DND-41 (cell line): ENCODE results near the gene VPS72.

Experiments
- EZH2 ChIP-seq: IDR thresholded peaks from 3 replicates; pipeline ENCODE4 v1.6.1; 2012; ENCODE audit warnings: borderline replicate concordance, low read depth, mild to moderate bottlenecking, moderate library complexity, low read length, inconsistent platforms; ENCODE audit not compliant: severe bottlenecking
- TF ChIP-seq, protein P1 (sequence below): IDR thresholded peaks from 2 replicates; pipeline ENCODE4 v1.5.1; 2012; ENCODE audit warnings: borderline replicate concordance, low read length, moderate library complexity, mild to moderate bottlenecking; ENCODE audit not compliant: poor library complexity, severe bottlenecking; ENCODE audit errors: extremely low read depth

DNA sequence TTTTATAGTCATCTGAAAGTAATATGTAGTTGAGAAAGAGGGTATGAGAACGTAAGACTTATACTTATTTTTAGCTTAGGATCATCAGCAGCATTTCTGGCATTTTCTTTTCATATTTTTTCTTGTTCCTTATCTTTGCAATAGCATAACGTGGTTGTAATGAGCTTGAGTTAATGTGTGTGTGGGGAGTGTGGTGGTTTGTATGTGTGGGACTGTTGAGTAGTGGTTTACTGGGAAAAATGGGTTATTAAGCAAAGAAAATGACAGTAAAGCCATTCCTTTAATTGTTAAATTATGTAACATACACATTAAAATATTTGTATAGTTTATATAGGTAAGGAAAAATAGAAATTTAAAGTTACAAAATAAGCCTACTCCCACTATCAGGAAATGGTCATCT, 23.6 kb upstream of the VPS72 start:
- TF ChIP-seq EZH2: no peak
- TF ChIP-seq, protein P1, sequence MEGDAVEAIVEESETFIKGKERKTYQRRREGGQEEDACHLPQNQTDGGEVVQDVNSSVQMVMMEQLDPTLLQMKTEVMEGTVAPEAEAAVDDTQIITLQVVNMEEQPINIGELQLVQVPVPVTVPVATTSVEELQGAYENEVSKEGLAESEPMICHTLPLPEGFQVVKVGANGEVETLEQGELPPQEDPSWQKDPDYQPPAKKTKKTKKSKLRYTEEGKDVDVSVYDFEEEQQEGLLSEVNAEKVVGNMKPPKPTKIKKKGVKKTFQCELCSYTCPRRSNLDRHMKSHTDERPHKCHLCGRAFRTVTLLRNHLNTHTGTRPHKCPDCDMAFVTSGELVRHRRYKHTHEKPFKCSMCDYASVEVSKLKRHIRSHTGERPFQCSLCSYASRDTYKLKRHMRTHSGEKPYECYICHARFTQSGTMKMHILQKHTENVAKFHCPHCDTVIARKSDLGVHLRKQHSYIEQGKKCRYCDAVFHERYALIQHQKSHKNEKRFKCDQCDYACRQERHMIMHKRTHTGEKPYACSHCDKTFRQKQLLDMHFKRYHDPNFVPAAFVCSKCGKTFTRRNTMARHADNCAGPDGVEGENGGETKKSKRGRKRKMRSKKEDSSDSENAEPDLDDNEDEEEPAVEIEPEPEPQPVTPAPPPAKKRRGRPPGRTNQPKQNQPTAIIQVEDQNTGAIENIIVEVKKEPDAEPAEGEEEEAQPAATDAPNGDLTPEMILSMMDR: no peak
